Osteocyte (in vitro differentiated cells): ENCODE results near the gene PRIM1. TPM values are rescaled to one million over a fixed set of nuclear protein-coding genes. Genes with fewer than 3 reads are reported as not detected.
"Not testable (repeated sequence)": the region's sequence is repeated elsewhere in the genome, so short reads cannot be mapped to it uniquely, and the experiment has no call there.

Experiments used
- DNase-seq: peaks from one replicate; pipeline ENCODE4 v3.0.0; 2021; ENCODE audit warnings: mixed read lengths; ENCODE audit not compliant: unreplicated experiment; ENCODE audit errors: extremely low spot score
- H3K27ac Mint-ChIP-seq: one replicate; pipeline ENCODE4 v1.8.0; 2021; ENCODE audit warnings: mild to moderate bottlenecking, mixed read lengths; ENCODE audit not compliant: unreplicated experiment
- H3K27me3 Mint-ChIP-seq: one replicate; pipeline ENCODE4 v1.8.0; 2021; ENCODE audit warnings: mixed read lengths; ENCODE audit not compliant: unreplicated experiment
- H3K36me3 Mint-ChIP-seq: one replicate; pipeline ENCODE4 v1.8.0; 2021; ENCODE audit warnings: mixed read lengths; ENCODE audit not compliant: unreplicated experiment
- H3K4me1 Mint-ChIP-seq: one replicate; pipeline ENCODE4 v1.8.0; 2021; ENCODE audit warnings: mixed read lengths; ENCODE audit not compliant: unreplicated experiment
- H3K4me3 Mint-ChIP-seq: one replicate; pipeline ENCODE4 v1.8.0; 2021; ENCODE audit warnings: mild to moderate bottlenecking, moderate library complexity, mixed read lengths; ENCODE audit not compliant: unreplicated experiment
- H3K9me3 Mint-ChIP-seq: one replicate; pipeline ENCODE4 v1.8.0; 2021; ENCODE audit warnings: mixed read lengths; ENCODE audit not compliant: unreplicated experiment
- total RNA-seq: library from RNA; stranded (reverse); gene quantifications from 2 replicates; pipeline ENCODE4 v1.2.1, GENCODE V29; 2021
- TF ChIP-seq, protein P1 (sequence below): fragments of 200-600 bp; sonication (generic); IDR thresholded peaks from 2 replicates; pipeline ENCODE4 v1.5.0; 2021; ENCODE audit warnings: antibody characterized with exemption, mild to moderate bottlenecking, moderate library complexity

Gene PRIM1
- total RNA-seq, 1 donor from 2014 or later = 6.2 TPM

- DNase-seq = no peak
- Mint-ChIP-seq H3K27me3 (no peaks in the 10 kb centered on the region), H3K27ac (no peak overlapping the region), H3K4me3 (no peak overlapping the region), H3K9me3 (no peaks in the 10 kb centered on the region), H3K36me3 (peaks cover 51% of the 10 kb centered on the region), H3K4me1 (peaks cover 13% of the 10 kb centered on the region)
- TF ChIP-seq, protein P1, sequence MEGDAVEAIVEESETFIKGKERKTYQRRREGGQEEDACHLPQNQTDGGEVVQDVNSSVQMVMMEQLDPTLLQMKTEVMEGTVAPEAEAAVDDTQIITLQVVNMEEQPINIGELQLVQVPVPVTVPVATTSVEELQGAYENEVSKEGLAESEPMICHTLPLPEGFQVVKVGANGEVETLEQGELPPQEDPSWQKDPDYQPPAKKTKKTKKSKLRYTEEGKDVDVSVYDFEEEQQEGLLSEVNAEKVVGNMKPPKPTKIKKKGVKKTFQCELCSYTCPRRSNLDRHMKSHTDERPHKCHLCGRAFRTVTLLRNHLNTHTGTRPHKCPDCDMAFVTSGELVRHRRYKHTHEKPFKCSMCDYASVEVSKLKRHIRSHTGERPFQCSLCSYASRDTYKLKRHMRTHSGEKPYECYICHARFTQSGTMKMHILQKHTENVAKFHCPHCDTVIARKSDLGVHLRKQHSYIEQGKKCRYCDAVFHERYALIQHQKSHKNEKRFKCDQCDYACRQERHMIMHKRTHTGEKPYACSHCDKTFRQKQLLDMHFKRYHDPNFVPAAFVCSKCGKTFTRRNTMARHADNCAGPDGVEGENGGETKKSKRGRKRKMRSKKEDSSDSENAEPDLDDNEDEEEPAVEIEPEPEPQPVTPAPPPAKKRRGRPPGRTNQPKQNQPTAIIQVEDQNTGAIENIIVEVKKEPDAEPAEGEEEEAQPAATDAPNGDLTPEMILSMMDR = no peak
Observed at GRCh38 chr12:56713345-56713744, 38.8 kb downstream of the PRIM1 start.

DNA sequence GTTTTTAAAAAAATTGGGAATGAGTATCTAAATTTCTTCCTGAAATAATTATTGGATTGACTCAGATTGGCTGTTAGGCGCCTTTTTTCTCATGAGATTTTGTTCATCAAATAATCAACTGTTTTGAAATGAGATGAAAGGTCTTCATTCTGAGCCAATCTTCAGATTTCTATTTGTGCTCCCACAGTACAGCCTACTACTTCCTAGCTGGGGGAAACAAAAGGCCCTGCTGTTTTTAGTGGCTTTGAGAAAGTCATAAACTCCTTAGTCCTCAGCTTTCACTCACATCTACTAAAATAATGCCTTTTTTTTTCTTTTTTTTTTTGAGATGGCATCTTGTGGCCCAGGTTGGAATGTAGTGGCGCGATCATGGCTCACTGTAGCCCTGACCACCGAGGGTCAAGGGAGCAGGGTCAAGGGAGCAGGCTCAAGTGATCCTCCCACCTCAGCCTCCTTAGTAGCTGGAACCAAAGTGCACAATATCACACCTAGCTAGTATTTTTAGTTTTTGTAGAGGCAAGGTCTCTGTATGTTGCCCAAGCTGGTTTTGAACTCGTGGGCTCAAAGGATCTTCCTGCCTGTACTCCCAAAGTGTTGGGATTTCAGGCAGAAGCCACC is 42.3 kb downstream of the PRIM1 start:
- no peaks in the 10 kb centered on the region for H3K4me1 Mint-ChIP-seq
- no peaks in the 10 kb centered on the region for H3K27me3 Mint-ChIP-seq
- TF ChIP-seq, protein P1 = no peak
- no peak for DNase-seq
- no peak overlapping the region for H3K4me3 Mint-ChIP-seq
- H3K9me3 Mint-ChIP-seq = no peaks in the 10 kb centered on the region
- H3K36me3 Mint-ChIP-seq = peaks cover 36% of the 10 kb centered on the region
- no peak overlapping the region for H3K27ac Mint-ChIP-seq

- not testable (repeated sequence) for H3K27me3 Mint-ChIP-seq, H3K36me3 Mint-ChIP-seq
Observed at GRCh38 chr12:56704522-56704921, 47.6 kb downstream of the PRIM1 start.

GRCh38 chr12:56699020-56699661 is 53.0 kb downstream of the PRIM1 start:
- no peaks in the 10 kb centered on the region for H3K36me3 Mint-ChIP-seq
- TF ChIP-seq, protein P1 = no peak
- H3K27me3 Mint-ChIP-seq = no peaks in the 10 kb centered on the region
- no peak for DNase-seq
- no peaks in the 10 kb centered on the region for H3K9me3 Mint-ChIP-seq
- peaks cover 6% of the 10 kb centered on the region for H3K4me1 Mint-ChIP-seq
- H3K4me3 Mint-ChIP-seq = no peak overlapping the region
- no peak overlapping the region for H3K27ac Mint-ChIP-seq

More at GRCh38 chr12:56704522-56704921, 47.6 kb downstream of the PRIM1 start:
- not testable (repeated sequence) for H3K4me1 Mint-ChIP-seq, H3K4me3 Mint-ChIP-seq, H3K27ac Mint-ChIP-seq, H3K9me3 Mint-ChIP-seq, DNase-seq

- no peaks in the 10 kb centered on the region for H3K36me3 Mint-ChIP-seq
- H3K27me3 Mint-ChIP-seq = no peaks in the 10 kb centered on the region
- no peak for DNase-seq
- TF ChIP-seq, protein P1 = no peak
- no peak overlapping the region for H3K4me3 Mint-ChIP-seq
- H3K27ac Mint-ChIP-seq = peak overlapping the region; percentile 78
- H3K4me1 Mint-ChIP-seq = peaks cover 6% of the 10 kb centered on the region
- H3K9me3 Mint-ChIP-seq = no peaks in the 10 kb centered on the region
Observed at GRCh38 chr12:56695327-56696101, 56.6 kb downstream of the PRIM1 start.
